HG03460 (cell line): ENCODE measurements around the gene GPATCH3.
"Not testable (repeated sequence)": the region's sequence is repeated elsewhere in the genome, so short reads cannot be mapped to it uniquely, and the experiment has no call there.

Source experiments
- ATAC-seq: cut with Tn5 transposase; IDR thresholded peaks from one replicate; pipeline ENCODE4 v1.9.1; 2021; ENCODE audit not compliant: unreplicated experiment

GPATCH3 gene, protein sequence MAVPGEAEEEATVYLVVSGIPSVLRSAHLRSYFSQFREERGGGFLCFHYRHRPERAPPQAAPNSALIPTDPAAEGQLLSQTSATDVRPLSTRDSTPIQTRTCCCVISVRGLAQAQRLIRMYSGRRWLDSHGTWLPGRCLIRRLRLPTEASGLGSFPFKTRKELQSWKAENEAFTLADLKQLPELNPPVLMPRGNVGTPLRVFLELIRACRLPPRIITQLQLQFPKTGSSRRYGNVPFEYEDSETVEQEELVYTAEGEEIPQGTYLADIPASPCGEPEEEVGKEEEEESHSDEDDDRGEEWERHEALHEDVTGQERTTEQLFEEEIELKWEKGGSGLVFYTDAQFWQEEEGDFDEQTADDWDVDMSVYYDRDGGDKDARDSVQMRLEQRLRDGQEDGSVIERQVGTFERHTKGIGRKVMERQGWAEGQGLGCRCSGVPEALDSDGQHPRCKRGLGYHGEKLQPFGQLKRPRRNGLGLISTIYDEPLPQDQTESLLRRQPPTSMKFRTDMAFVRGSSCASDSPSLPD

GRCh38 chr1:26900001-26900814 is at the start of gene GPATCH3:
TSS of gene GPATCH3 (minus strand) at chr1:26900467. CDS start at chr1:26900442, 25 bp downstream.
- ATAC-seq = peak; percentile 67

GRCh38 chr1:26949926-26950319 is 49.7 kb upstream of the GPATCH3 start:
- ATAC-seq = no peak

DNA sequence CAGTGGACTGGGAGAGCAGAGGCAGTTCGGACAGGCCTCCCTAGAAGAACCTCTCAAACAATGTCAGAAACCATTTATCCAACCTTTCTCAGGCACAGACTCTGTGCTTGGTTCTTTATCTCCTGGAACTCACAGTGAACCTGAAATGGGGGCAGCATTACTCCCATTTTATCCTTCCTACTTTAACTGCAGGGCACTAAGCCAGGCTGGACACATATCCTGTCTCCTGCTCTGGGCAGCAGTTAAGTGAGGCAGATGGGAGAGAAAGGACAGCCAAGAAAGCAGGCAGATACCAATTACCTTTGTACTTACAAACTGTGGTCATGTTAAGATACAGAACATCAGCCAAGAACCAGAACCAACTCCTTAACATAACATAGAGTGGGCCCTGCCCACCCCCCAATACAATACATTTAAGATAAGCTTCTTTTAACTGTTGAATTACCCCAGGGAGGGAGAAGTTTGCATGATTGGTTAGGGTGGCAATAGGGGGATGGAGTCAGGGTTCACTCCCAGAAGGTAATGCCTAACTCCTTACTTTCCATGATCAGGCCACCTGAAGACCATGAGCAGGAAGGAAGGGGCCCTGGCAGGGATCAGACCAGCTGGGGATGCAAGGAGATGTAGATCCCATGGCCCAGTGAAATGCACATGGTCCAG is 49.1 kb upstream of the GPATCH3 start:
- ATAC-seq = no peak

GRCh38 chr1:26948725-26949057 is 48.4 kb upstream of the GPATCH3 start:
- ATAC-seq = not testable (repeated sequence)

GRCh38 chr1:26946270-26946669 is 46.0 kb upstream of the GPATCH3 start:
- no peak for ATAC-seq

GRCh38 chr1:26945728-26946127 is 45.5 kb upstream of the GPATCH3 start:
- no peak for ATAC-seq

- ATAC-seq = no peak
Measured at GRCh38 chr1:26945138-26945537, 44.9 kb upstream of the GPATCH3 start.

- no peak for ATAC-seq
Measured at GRCh38 chr1:26942656-26943055, 42.4 kb upstream of the GPATCH3 start.

- no peak for ATAC-seq
Measured at GRCh38 chr1:26941311-26941710, 41.0 kb upstream of the GPATCH3 start.

DNA sequence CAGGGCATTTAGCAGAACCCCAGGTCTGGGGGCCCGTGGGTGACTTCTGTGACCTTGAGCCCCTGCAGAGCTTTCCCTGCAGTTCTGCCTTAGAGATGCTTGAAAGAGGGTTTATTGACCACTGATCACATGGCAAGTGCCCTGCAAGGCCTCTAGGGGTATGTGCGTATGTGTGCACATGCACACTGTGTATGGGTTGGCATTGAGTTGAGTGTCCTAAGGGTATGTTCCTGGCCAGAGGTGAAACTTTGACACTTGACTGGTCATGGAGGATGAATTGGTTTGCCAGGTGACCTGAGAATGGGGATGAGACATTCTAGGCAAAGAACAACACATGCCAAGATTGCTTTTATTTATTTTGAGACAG is 38.4 kb upstream of the GPATCH3 start:
- ATAC-seq = no peak

GRCh38 chr1:26938004-26938658 is 37.9 kb upstream of the GPATCH3 start:
- no peak for ATAC-seq

DNA sequence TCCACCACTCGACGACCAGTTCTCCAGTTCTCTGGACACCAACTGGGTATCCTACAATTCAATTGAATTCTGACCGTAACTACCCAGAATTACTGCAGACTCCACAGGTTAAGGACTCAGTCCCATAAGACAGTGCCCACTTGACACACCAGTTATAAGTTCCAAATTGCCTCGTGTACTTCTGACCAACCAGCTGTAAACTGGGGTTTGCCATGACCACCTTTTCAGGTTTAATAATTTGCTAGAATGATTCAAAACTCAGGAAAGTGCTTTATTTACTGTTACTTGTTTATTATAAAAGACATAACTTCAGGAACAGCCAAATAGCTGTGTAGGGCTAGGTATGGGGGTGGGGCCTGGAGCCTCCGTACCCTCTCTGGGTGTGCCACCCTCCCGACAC is 36.6 kb upstream of the GPATCH3 start:
- ATAC-seq = no peak

DNA sequence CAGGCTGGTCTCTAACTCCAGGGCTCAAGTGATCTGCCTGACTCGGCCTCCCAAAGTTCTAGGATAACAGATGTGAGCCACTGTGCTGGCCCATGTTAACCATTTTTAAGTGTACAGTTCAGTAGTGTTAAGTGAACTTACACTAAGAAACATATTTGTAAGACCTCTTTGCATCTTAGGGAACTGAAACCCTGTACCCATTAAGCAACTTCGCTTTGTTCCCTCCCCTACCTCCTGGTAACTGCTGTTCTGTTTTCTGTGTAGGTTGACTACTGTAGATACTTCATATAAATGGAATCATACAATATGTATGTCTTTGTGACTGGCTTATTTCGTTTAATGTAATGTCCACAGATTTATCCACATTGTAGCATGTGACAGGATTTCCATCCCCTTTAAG is 32.3 kb upstream of the GPATCH3 start:
- no peak for ATAC-seq

DNA sequence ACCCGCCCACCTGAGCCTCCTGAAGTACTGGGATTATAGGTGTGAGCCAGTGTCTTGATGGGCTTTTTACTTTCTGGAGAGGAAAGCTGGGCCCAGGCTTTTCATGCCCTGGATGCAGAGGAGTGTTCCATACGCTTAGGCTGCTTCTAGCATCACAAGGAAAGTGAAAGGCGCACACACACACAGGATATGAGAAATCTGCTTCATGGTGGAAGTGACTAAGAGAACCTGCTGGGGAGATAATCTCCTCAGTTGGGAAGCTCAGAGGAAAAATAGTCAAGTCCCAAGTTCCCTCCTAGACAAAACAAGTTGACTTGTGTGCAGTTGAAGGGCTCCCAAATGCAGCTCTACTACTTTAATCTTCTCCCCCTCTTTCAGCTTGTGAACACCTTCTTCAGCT is 23.4 kb upstream of the GPATCH3 start:
- ATAC-seq = no peak

- ATAC-seq = no peak
Measured at GRCh38 chr1:26922901-26923300, 22.6 kb upstream of the GPATCH3 start.

- no peak for ATAC-seq
Measured at GRCh38 chr1:26922431-26922729, 22.1 kb upstream of the GPATCH3 start.

GRCh38 chr1:26921540-26922430 is 21.5 kb upstream of the GPATCH3 start, which contains the start of gene NUDC:
TSS of gene NUDC (plus strand) at chr1:26921743. CDS start at chr1:26921849, 106 bp downstream.
- ATAC-seq = peak; percentile 97

DNA sequence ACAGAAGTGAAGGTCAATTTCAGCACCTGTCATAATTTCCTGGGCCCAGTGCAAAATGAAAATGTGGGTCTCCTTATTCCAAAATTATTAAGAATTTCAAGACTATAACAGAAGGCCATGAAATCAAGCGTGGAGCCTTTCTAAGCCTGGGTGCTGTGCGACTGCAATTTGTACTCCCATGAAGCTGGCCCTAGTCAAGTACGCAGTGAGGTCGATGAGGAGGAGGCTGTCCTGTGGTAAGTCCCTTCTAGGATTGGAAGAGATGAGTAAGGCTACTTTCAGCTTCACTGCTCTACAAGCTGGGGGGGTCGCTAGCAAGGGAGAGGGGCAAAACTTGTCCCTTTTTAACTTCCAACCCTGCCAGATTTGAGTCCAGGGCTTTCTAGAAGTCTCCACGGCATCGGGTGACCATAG is 20.9 kb upstream of the GPATCH3 start:
- ATAC-seq = peak; percentile 5

DNA sequence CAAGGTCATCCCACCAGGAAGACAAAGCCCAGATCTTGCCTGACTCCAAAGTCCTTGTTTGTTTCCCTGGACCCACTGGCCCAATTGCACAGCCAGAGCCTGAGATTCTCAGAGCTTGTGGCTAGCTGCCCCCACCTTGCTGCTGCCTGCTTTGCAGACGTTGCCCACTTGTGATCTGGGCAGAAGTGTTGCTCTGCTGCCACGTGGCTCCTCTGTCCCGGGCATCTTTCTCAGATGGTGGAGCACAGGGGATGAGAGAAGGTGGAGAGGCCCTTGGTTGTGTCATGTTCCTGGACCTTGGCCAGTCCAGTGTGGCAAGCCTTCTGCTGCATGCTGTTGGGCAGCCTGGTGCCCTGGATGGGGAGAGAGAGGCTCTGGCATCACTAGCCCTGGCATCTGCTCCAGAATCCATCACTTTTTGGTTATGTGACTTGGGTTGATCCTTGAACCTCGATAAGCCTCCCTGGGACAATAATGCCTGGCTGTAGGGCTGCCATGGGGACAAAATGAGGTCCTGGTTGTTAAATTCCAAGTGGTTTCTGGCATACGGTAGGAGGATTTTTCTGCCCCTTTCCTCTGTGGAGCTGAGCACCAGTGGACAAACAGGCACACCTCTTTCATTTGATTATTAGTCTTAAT is 15.1 kb upstream of the GPATCH3 start:
- no peak for ATAC-seq
